BE2C (cell line): Measurements from ENCODE around the gene STK31. TPM values are rescaled to one million over a fixed set of nuclear protein-coding genes. Genes with fewer than 3 reads are reported as not detected.

Experiments used
- DNase-seq: peaks from one replicate; pipeline ENCODE4 v3.0.0-alpha.2; 2020
- H3K27me3 ChIP-seq: fragments of 250-450 bp; sonication (Bioruptor Pico); 2 replicates; pipeline ENCODE4 v1.5.1; 2020; ENCODE audit warnings: mild to moderate bottlenecking
- H3K36me3 ChIP-seq: fragments of 250-450 bp; sonication (Bioruptor Pico); 2 replicates; pipeline ENCODE4 v1.5.1; 2020; ENCODE audit warnings: mild to moderate bottlenecking
- H3K4me1 ChIP-seq: fragments of 250-450 bp; sonication (Bioruptor Pico); 2 replicates; pipeline ENCODE4 v1.5.1; 2020
- H3K4me3 ChIP-seq: 2 replicates; pipeline ENCODE4 v1.5.1; 2011; ENCODE audit warnings: low read depth, low read length
- H3K9me3 ChIP-seq: fragments of 250-450 bp; sonication (Bioruptor Pico); 2 replicates; pipeline ENCODE4 v1.5.1; 2020
- polyA plus RNA-seq: library from polyadenylated mRNA; unstranded; fragments of >200 nt; gene quantifications from one replicate; pipeline ENCODE4 v1.2.1, GENCODE V29; 2012; ENCODE audit warnings: low read depth, missing spikeins; ENCODE audit not compliant: insufficient read length, insufficient read depth
- TF ChIP-seq, protein P1 (sequence below): IDR thresholded peaks from 2 replicates; pipeline ENCODE4 v1.5.1; 2012; ENCODE audit warnings: mild to moderate bottlenecking, low read depth, low read length

STK31 gene, protein sequence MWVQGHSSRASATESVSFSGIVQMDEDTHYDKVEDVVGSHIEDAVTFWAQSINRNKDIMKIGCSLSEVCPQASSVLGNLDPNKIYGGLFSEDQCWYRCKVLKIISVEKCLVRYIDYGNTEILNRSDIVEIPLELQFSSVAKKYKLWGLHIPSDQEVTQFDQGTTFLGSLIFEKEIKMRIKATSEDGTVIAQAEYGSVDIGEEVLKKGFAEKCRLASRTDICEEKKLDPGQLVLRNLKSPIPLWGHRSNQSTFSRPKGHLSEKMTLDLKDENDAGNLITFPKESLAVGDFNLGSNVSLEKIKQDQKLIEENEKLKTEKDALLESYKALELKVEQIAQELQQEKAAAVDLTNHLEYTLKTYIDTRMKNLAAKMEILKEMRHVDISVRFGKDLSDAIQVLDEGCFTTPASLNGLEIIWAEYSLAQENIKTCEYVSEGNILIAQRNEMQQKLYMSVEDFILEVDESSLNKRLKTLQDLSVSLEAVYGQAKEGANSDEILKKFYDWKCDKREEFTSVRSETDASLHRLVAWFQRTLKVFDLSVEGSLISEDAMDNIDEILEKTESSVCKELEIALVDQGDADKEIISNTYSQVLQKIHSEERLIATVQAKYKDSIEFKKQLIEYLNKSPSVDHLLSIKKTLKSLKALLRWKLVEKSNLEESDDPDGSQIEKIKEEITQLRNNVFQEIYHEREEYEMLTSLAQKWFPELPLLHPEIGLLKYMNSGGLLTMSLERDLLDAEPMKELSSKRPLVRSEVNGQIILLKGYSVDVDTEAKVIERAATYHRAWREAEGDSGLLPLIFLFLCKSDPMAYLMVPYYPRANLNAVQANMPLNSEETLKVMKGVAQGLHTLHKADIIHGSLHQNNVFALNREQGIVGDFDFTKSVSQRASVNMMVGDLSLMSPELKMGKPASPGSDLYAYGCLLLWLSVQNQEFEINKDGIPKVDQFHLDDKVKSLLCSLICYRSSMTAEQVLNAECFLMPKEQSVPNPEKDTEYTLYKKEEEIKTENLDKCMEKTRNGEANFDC
- polyA plus RNA-seq: not detected

DNA sequence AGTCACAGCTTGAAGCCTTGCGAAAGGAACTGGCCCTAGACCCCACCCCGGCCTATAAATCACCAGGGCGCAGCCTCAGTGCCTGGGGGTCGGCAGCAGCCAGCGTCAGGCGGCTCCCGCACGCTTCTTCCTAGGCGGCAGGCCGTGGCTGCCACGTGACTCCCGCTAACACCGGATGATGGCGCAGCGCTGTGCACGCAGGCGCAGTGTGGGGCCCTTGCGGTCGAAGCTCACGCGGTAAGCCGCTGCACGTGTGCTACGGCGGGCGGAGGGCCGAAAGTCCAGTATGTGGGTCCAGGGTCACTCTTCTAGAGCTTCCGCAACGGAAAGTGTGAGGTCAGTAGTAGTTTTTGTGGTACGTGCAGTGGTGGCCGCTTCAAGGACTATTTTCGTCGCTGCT is at the start of gene STK31:
TSS of gene STK31 (plus strand) at position 220 of the 400 bp plus-strand sequence. CDS start at position 287, 67 bp downstream.
- DNase-seq: no peak
- Histone ChIP-seq H3K9me3 (no peaks in the 10 kb centered on the region), H3K36me3 (no peaks in the 10 kb centered on the region), H3K4me3 (no peak within 1 kb of the TSS), H3K27me3 (peaks cover 10% of the 10 kb centered on the region), H3K4me1 (no peaks in the 10 kb centered on the region)
- TF ChIP-seq, protein P1, sequence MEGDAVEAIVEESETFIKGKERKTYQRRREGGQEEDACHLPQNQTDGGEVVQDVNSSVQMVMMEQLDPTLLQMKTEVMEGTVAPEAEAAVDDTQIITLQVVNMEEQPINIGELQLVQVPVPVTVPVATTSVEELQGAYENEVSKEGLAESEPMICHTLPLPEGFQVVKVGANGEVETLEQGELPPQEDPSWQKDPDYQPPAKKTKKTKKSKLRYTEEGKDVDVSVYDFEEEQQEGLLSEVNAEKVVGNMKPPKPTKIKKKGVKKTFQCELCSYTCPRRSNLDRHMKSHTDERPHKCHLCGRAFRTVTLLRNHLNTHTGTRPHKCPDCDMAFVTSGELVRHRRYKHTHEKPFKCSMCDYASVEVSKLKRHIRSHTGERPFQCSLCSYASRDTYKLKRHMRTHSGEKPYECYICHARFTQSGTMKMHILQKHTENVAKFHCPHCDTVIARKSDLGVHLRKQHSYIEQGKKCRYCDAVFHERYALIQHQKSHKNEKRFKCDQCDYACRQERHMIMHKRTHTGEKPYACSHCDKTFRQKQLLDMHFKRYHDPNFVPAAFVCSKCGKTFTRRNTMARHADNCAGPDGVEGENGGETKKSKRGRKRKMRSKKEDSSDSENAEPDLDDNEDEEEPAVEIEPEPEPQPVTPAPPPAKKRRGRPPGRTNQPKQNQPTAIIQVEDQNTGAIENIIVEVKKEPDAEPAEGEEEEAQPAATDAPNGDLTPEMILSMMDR: no peak

DNA sequence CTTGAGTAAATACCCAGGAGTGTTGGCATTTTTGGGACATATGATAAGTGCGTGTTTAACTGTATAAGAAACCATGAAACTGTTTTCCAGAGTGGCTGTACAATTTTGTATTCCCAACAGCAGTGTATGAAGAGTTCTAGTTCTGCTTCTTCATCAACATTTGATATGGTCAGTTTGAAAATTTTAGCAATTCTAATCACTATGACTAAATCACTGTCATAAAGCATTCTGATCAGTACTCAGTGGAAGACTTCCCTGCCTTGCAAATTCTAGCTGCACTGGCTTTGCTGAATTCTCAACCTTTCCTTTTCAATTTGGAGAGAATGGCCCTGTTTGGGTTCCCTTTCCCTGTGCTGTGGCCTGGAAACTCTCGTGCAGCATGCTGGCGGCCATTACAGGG is 48.6 kb upstream of the STK31 start:
- TF ChIP-seq, protein P1: no peak
- no peak for DNase-seq

DNA sequence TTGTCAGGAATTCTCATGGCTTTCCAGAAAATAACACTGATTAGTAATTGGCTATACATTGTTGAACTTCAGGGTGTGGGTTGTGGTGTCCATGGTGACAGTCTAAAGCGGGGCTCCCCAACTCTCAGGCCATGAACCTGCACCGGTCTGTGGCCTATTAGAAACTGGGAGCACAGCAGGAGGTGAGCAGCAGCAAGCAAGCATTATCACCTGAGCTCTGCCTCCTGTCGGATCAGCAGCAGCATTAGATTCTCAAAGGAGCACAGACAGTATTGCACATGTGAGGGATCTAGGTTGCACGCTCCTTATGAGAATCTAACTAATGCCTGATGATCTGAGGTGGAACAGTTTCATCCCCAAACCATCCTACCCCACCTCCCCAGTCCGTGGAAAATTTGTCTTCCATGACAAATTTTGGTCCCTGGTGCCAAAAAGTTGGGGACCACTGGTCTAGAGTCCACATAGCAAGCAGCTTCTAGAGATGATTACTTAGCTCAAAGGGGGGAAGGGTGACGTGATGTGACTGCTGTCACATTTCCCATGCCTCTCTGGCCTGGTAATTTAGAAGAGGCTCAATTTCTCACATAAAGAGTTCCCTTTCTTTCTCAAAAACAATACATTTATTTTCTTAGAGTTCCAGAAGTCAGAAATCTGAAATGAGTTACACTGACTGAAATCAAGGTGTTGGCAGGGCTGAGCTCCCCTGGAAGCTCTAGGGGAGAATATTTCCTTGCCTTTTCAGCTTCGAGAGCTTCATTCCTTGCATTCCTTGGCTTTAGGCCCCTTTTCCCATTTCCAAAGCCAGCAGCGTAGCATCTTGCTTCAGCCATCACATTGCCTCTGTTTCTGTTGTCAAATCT is 47.7 kb upstream of the STK31 start:
- no peak for DNase-seq
- Histone ChIP-seq H3K36me3 (no peaks in the 10 kb centered on the region), H3K27me3 (no peaks in the 10 kb centered on the region), H3K9me3 (no peaks in the 10 kb centered on the region; the same call in 1 of the 2 replicates), H3K4me3 (no peak overlapping the region), H3K4me1 (no peaks in the 10 kb centered on the region)
- TF ChIP-seq, protein P1: no peak

More for the DNA sequence above, 48.6 kb upstream of the STK31 start:
- H3K4me1 ChIP-seq: no peaks in the 10 kb centered on the region
- H3K4me3 ChIP-seq: no peak overlapping the region
- H3K36me3 ChIP-seq: no peaks in the 10 kb centered on the region
- H3K9me3 ChIP-seq: no peaks in the 10 kb centered on the region; the same call in 1 of the 2 replicates
- no peaks in the 10 kb centered on the region for H3K27me3 ChIP-seq

DNA sequence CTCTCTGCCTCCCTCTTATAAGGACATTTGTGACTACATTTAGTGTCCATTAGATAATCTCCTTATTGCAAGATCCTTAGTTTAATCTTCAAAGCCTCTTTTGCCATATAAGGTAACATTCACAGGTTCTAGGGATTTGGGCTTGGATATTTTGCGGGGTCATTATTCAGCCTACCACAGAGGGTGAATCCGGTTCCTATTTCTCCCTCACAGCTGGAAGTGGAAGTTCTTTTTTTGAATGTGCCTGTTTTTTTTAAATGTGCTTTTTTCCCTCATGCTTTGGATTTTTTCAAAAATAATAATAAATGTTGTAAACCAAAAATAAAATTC is 47.1 kb upstream of the STK31 start:
- Histone ChIP-seq H3K36me3 (no peaks in the 10 kb centered on the region), H3K9me3 (no peaks in the 10 kb centered on the region; the same call in 1 of the 2 replicates), H3K4me1 (no peaks in the 10 kb centered on the region), H3K27me3 (no peaks in the 10 kb centered on the region), H3K4me3 (no peak overlapping the region)
- TF ChIP-seq, protein P1: no peak
- DNase-seq: no peak

DNA sequence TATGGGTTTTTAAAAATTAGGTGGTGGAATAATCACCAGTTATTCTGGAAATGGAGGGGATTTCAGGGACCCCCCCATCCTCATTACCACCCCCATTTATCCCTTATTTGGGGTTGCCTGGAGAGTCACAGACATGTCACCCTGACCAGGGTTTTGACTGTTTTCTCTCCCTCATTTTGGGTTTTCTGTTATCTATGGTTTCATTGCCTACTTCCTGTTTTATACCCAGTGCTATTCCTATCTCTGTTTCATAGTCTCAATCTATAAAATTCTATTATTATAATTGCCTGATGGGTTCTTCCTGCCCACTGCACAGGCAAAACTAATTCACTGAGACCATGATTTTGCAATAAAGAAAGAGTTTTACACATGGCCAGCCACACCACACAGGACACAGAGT is 45.9 kb upstream of the STK31 start:
- Histone ChIP-seq H3K27me3 (no peaks in the 10 kb centered on the region), H3K36me3 (no peaks in the 10 kb centered on the region), H3K4me1 (no peaks in the 10 kb centered on the region), H3K4me3 (no peak overlapping the region), H3K9me3 (no peaks in the 10 kb centered on the region)
- DNase-seq: no peak
- TF ChIP-seq, protein P1: no peak
